ENCODE measurements around the gene SHANK3.

SHANK3 gene

DNA sequence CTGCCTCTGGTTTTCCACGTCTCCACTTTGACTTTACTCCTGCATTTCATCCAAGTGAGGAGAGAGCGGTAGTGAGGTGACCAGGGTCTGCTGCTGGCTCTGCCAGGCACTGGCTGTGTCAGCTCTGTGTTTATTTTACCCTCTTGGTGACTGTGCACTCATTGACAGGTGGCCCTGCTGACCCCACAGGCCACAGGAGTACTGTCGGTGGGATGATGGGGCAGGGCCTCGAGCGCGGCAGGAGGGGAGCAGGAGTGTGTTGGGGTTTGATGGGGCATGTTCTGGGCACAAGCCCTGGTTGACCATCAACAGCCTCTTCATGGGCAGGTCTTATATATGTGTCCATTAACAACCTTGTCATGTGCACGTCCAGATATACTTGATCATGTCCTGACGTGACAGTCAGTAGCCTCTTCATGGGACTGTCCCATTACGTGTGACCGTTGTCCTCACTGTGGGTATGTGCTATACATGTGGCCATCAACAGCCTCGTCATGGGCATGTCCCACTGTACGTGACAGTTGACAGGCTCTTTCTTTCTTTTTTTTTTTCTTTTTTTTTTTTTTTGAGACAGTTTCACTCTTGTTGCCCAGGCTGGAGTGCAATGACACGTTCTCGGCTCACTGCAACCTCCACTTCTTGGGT, 34.0 kb downstream of the SHANK3 start:
- no peak overlapping the region for H3K4me3 ChIP-seq (replicated peaks; ENCODE audit: low read depth, low read length)
- no peaks in the 10 kb centered on the region for H3K36me3 ChIP-seq (ENCODE audit: control insufficient read depth, insufficient read depth, low read length)
- peaks cover 3% of the 10 kb centered on the region for H3K27me3 ChIP-seq (replicated peaks; ENCODE audit: control insufficient read depth, insufficient read depth, low read length)
- TF ChIP-seq, protein P1, sequence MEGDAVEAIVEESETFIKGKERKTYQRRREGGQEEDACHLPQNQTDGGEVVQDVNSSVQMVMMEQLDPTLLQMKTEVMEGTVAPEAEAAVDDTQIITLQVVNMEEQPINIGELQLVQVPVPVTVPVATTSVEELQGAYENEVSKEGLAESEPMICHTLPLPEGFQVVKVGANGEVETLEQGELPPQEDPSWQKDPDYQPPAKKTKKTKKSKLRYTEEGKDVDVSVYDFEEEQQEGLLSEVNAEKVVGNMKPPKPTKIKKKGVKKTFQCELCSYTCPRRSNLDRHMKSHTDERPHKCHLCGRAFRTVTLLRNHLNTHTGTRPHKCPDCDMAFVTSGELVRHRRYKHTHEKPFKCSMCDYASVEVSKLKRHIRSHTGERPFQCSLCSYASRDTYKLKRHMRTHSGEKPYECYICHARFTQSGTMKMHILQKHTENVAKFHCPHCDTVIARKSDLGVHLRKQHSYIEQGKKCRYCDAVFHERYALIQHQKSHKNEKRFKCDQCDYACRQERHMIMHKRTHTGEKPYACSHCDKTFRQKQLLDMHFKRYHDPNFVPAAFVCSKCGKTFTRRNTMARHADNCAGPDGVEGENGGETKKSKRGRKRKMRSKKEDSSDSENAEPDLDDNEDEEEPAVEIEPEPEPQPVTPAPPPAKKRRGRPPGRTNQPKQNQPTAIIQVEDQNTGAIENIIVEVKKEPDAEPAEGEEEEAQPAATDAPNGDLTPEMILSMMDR (IDR thresholded peaks at IDR 0.05; ENCODE audit: insufficient read depth, low read length, poor library complexity, severe bottlenecking), result no peak
- no peak for DNase-seq (ENCODE audit: extremely low read depth, insufficient read length)

DNA sequence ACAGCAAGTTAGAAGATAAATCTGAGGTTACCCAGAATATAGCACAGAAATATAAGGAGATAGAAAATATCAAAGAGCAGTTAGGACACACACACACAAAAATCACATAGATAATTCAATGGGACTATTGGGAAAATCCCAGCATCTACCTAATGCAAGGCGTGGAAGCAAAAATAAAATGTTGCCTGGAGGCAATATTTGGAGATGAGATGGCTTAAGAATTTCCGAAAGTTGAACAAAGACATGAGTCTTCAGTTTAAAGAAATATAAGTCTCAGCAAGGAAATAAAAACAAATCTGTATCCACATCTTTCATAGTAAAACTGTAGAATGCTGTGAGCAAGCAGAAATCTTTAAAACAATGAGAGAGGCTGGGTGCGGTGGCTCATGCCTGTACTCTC, 35.9 kb downstream of the SHANK3 start:
- no peaks in the 10 kb centered on the region; the same call in 1 of the 2 replicates for H3K27me3 ChIP-seq (replicated peaks; ENCODE audit: control insufficient read depth, insufficient read depth, low read length)
- DNase-seq (ENCODE audit: extremely low read depth, insufficient read length), result no peak
- no peaks in the 10 kb centered on the region for H3K36me3 ChIP-seq (ENCODE audit: control insufficient read depth, insufficient read depth, low read length)
- H3K4me3 ChIP-seq (replicated peaks; ENCODE audit: low read depth, low read length), result no peak overlapping the region
- TF ChIP-seq, protein P1 (IDR thresholded peaks at IDR 0.05; ENCODE audit: insufficient read depth, low read length, poor library complexity, severe bottlenecking), result no peak

DNA sequence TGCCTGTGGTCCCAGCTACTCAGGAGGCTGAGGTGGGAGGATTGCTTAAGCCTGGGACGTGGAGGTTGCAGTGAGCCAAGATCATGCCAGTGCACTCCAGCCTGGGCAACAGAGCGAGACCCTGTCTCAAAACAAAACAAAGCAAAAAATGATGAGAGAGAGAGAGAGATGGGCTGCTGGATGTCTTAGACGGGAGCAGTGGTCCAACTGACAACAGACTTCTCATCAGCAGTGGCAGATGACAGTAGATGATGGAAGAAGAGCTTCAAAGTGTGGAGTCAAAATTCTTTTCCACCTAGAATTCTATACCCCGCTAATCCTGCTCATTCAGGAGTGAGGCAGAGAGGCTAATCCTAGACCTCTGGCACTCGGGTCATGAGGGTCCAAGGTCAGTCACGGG, 36.4 kb downstream of the SHANK3 start:
- H3K27me3 ChIP-seq (replicated peaks; ENCODE audit: control insufficient read depth, insufficient read depth, low read length), result no peaks in the 10 kb centered on the region; the same call in 1 of the 2 replicates
- TF ChIP-seq, protein P1 (IDR thresholded peaks at IDR 0.05; ENCODE audit: insufficient read depth, low read length, poor library complexity, severe bottlenecking), result no peak
- H3K36me3 ChIP-seq (ENCODE audit: control insufficient read depth, insufficient read depth, low read length), result no peaks in the 10 kb centered on the region
- no peak for DNase-seq (ENCODE audit: extremely low read depth, insufficient read length)
- H3K4me3 ChIP-seq (replicated peaks; ENCODE audit: low read depth, low read length), result no peak overlapping the region

DNA sequence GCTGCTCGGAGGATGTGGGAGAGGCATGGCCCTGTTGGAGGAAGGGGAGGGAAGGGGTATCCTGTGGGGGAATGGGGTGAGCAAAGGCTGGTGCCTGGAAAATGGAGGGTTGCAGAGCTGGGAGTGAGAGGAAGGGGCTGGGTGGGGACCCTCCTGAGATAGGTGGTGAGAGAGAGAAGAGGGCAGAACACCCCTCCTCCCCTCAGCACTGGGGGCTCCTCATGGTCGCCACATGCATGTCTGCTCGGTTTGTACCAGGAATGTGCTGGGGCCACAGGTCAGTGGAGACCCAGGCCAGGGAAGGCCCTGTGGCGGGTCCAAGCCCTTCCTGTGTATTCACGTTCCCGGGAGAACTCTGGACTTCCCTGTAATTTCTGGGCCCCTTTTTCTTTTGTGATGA, 37.6 kb downstream of the SHANK3 start:
- TF ChIP-seq, protein P1 (IDR thresholded peaks at IDR 0.05; ENCODE audit: insufficient read depth, low read length, poor library complexity, severe bottlenecking), result no peak
- Histone ChIP-seq H3K27me3 (replicated peaks; ENCODE audit: control insufficient read depth, insufficient read depth, low read length) (no peaks in the 10 kb centered on the region; the same call in 1 of the 2 replicates), H3K36me3 (ENCODE audit: control insufficient read depth, insufficient read depth, low read length) (no peaks in the 10 kb centered on the region), H3K4me3 (replicated peaks; ENCODE audit: low read depth, low read length) (no peak overlapping the region)
- no peak for DNase-seq (ENCODE audit: extremely low read depth, insufficient read length)

DNA sequence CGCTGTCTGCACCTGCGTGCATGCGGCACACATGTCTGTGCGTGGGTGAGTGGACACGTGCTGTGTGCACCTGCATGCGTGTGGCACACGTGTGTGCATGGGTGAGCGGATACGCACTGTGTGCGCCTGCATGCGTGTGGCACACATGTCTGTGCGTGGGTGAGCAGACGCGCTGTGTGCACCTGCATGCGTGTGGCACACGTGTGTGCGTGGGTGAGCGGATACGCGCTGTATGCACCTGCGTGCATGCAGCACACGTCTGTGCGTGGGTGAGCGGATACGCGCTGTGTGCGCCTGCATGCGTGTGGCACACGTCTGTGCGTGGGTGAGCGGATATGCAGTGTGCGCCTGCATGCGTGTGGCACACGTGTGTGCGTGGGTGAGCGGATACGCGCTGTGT, 38.3 kb downstream of the SHANK3 start:
- no peaks in the 10 kb centered on the region for H3K36me3 ChIP-seq (ENCODE audit: control insufficient read depth, insufficient read depth, low read length)
- TF ChIP-seq, protein P1 (IDR thresholded peaks at IDR 0.05; ENCODE audit: insufficient read depth, low read length, poor library complexity, severe bottlenecking), result no peak
- H3K4me3 ChIP-seq (replicated peaks; ENCODE audit: low read depth, low read length), result no peak overlapping the region
- no peaks in the 10 kb centered on the region; the same call in 1 of the 2 replicates for H3K27me3 ChIP-seq (replicated peaks; ENCODE audit: control insufficient read depth, insufficient read depth, low read length)
- no peak for DNase-seq (ENCODE audit: extremely low read depth, insufficient read length)
